ENCODE measurements around the gene UBASH3A.
A peak's percentile ranks its signal among the peaks of the same experiment; 100 is the strongest.

UBASH3A gene, protein sequence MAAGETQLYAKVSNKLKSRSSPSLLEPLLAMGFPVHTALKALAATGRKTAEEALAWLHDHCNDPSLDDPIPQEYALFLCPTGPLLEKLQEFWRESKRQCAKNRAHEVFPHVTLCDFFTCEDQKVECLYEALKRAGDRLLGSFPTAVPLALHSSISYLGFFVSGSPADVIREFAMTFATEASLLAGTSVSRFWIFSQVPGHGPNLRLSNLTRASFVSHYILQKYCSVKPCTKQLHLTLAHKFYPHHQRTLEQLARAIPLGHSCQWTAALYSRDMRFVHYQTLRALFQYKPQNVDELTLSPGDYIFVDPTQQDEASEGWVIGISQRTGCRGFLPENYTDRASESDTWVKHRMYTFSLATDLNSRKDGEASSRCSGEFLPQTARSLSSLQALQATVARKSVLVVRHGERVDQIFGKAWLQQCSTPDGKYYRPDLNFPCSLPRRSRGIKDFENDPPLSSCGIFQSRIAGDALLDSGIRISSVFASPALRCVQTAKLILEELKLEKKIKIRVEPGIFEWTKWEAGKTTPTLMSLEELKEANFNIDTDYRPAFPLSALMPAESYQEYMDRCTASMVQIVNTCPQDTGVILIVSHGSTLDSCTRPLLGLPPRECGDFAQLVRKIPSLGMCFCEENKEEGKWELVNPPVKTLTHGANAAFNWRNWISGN

GRCh38 chr21:42403611-42404231 lies at the start of gene UBASH3A:
Gene UBASH3A (plus strand): TSS chr21:42403902. CDS start chr21:42403946, 44 bp downstream.
- no peak for DNase-seq

- peak; percentile 14 for DNase-seq
Measured at GRCh38 chr21:42356046-42356445, 47.7 kb upstream of the UBASH3A start.

DNA sequence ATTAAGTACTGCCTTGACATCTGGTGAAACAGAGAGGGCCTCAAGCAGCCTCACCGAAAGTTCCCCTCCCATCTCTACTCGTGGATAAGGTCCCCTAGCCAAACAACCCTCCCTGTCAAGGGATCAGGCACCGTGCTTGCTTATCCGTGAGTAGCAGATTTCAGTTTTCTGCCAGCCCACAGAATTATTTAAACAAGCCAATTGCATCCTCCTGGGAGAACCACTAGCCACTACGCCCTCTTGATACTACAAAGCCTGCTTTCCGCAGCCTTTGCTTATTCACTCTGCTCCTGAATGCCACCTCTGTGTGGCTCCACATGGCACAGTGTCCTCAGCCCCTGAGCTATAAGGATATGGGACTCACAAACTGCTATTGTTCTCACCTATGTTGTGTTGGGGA lies 47.1 kb upstream of the UBASH3A start:
- DNase-seq: no peak

DNA sequence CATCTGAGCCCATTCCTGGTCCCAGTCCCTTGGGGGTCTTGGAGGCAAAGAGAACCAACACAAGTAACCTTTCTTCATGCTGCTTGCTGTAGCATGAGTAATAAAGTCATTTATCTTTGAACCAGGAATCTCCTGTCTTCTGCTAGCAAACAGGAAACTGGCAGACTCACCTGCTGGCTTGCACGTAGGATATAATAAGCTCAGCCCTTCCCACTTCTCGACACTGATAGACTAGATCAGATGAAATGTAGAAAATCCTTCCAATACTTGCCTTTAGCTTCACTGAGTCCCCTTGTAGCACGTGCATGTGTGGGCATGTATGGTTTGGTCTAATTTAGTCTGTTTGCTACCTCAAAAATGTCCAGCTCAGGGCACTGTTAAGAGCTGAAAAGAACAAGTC lies 46.4 kb upstream of the UBASH3A start:
- no peak for DNase-seq

DNA sequence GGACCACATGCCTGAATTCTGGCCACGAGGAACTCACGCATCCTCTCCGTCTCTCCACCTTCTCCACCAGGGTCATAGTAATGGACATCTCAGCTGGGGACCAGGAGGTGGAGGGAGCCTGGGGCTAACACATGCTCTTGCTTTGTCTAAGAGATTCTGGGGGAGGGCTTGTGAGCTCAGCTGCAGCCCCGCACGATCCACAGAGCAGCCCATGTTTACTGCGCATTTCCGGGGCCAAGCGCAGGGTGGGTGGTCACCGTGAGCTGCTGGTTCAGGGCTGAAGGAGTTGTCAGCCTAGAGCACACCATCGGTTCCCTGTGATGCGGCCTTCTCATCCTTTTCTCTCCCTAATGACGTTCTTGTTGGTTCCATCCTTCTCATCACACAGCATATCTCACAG lies 45.4 kb upstream of the UBASH3A start:
- DNase-seq: no peak

DNA sequence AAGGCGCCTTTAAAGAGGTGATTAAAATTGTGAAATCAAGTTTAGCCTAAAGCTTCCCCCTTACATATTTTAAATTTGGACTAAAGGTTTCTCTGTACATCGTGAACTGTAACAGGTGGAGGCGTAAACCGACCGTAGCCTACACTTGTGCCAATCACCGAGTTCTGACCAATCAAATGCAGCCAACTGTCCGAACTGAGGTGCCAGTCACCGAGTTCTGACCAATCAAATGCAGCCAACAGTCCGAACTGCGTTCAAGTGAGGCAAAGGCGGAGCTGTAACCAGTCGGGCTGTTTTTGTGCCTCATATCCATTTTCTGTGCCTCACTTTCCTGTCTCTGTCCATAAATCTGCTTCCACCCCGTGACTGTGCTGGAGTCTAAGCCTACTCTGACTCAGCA lies 44.8 kb upstream of the UBASH3A start:
- DNase-seq: no peak

DNA sequence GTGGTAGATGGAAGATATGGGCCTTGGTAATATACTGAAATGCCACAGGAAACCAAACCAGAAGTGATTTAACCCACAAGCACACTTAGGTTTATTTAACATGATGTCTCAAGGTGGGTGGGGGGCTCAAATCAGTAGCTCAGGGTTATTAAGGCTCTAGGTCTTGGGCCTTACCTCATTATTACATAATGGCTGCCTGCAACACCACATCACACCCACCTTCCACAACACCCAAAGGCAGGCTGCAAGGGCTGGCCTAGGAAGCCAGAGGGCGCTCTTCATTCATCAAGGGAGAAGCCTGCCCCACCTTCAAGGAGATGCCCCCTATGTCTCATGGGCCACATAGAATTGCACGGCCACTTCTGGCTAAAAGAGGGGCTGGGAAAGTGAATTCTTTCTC lies 43.4 kb upstream of the UBASH3A start:
- no peak for DNase-seq

DNA sequence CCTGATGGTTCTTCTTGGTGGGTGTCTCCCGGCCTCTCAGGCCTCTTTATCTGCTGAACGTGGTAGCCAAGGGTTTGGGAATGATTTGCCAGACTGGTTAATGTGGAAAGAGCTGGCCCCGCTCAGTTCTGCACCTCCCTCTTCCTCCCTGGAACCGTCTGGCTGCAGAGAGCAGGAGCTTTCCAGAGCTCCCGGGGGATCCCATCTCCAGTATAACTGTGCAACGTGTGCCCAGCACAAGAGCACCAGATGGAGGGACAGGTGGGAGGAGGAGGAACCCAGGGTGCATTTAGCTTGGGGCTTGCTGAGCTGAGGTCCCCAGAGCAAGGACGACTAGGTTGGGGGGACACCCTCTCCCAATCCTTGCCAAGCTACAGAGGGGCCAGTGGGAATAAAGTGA lies 42.4 kb upstream of the UBASH3A start:
- no peak for DNase-seq

GRCh38 chr21:42362198-42362597 lies 41.5 kb upstream of the UBASH3A start:
- DNase-seq: no peak

DNA sequence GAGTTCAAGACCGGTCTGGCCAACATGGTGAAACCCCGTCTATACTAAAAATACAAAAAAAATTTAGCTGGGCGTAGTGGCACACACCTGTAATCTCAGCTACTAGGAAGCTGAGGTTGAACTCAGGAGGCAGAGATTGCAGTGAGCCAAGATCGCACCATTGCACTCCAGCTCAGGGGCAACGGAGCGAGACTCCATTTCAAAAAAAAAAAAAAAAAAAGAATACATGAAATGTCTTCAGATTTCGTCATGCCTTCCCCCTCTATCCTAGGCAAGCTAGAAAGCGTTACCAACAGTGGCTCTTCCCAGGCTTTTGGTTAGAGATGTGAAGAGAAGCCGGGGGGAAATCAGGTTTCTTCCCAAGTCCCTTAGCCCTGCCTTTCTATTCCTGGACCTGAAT lies 41.0 kb upstream of the UBASH3A start:
- peak; percentile 38 for DNase-seq

DNA sequence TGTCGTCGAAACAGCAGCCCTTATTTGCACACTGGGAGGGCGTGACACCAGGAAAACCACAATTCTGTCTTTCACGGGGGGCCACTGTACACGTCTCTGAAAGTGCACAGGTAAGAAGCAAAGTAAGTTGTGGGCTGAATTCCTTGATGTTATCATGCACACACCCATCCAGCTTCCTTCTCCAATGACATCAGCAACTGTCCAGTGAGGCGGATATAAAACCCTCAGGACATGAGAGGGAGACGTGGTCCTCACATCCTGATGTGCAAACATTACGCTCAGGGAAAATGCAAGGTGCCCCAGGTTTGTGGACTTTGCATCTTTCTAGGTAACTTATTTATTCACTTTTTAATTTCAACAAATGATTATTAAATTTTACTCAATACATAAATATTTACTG lies 40.4 kb upstream of the UBASH3A start:
- no peak for DNase-seq

DNA sequence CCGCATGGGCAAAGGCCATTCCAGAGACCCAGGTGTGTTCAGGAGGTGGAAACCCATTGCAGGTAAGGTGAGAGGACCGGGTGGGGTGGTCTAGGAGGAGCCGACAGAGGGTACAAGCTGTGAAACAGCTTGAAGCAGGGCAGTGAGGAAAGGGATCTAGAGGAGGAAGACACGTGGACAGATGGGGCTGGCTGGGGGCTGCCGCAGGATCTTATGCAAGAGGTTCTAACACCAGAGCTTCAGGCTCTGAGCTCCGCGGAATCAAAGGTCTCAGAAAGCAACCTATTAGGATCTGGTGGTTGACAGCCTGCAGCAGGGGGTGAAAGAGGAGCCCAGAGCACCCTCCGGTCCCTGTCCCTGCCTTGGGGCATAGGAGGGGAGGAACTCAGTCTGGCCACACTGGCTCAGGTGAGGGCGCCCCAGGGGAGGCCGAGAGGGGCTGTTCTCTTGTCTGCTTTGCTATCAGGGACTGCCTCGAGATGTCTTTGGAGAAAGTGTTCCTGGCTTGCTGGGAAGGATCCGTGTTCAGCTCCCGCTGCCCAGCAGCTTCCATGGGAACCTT lies 39.3 kb upstream of the UBASH3A start:
- DNase-seq: no peak

GRCh38 chr21:42365770-42366169 lies 37.9 kb upstream of the UBASH3A start:
- no peak for DNase-seq

GRCh38 chr21:42366292-42367010 lies 37.3 kb upstream of the UBASH3A start, which contains the start of gene TFF1:
Gene TFF1 (minus strand): TSS chr21:42366535. CDS start chr21:42366495, 40 bp downstream.
- DNase-seq: no peak

GRCh38 chr21:42367367-42368165 lies 36.1 kb upstream of the UBASH3A start:
- no peak for DNase-seq

DNA sequence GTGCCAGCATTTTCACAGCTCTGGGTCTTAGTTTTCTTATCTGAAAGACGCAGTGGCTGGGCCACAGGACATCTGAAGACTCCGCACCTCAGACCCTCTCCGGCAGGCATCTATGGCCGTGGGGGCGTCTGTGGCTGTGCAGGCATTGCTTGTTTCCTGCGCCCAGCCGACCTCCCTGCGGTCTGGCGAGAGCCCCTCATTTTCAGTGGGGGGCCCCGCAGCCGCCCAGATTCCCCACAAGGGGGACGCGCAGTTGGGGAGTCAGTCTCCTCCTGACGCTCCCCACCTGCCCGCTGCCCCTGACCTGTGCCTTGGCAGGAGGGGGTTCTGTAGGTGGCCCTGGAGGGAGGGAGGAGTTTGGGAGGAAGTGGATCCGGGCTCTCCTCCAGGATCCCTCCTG lies 33.9 kb upstream of the UBASH3A start:
- no peak for DNase-seq

DNA sequence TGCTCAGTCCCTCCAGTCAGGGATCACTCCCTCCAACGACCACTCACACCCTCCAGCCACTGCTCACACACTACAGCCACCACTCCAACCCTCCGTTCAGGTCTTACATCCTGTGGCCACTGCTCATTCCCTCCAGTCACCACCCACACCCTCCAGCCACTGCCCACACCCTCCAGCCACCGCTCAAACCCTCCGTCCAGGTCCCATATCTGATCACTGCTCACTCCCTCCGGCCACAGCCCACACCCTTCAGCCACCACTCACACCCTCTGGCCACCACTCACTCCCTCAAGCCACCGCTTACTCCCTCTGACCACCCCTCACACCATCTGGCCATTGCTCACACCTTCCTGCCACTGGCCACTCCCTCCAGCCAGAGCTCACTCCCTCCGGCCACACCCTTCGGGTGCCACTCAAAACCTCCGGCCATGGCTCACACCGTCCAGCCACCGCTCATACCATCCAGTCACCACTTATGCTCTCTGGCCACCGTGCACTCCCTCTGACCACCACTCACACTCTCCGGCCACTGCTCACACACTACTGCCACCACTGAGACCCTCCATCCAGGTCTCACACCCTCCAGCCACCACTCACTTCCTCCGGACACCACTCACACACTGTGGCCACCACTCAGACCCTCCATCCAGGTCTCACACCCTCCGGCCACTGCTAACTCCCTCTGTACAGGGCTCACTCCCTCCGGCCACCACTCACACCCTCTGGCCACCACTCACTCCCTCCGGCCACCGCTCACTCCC lies 32.6 kb upstream of the UBASH3A start:
- DNase-seq: no peak

DNA sequence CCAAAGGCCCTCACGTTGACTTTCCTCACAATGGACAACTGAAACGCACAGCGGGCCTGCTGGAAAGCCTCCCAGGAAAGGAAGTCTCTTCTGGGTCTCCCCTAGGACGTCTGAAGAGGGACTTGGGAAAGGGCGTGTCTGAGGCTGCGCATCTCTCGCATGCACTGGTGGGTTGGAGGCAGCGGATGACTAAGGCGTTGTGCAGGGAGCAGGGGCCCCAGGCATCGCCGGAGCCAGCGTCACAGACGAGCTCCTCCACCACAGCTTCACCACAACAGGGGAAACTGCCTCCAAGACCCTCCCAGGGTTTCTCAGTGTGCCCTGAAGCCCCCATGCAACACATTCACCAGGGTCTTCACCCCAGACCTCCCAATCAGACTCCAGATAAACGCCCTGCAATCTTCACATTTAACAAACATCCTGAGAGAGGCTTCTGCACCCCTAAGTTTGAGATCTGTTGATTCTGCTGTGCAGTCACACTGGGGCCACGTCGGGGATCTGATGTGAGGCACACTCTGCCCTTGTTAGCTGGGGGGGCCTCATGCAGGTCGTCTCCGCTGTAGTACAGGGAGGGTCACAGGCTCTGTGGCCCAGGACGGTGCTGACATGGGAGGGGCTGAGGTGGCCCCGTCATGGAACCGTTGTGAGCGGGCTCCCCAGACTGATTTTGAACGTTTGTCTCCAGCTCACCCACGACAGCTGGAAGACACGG lies 30.4 kb upstream of the UBASH3A start:
- no peak for DNase-seq

DNA sequence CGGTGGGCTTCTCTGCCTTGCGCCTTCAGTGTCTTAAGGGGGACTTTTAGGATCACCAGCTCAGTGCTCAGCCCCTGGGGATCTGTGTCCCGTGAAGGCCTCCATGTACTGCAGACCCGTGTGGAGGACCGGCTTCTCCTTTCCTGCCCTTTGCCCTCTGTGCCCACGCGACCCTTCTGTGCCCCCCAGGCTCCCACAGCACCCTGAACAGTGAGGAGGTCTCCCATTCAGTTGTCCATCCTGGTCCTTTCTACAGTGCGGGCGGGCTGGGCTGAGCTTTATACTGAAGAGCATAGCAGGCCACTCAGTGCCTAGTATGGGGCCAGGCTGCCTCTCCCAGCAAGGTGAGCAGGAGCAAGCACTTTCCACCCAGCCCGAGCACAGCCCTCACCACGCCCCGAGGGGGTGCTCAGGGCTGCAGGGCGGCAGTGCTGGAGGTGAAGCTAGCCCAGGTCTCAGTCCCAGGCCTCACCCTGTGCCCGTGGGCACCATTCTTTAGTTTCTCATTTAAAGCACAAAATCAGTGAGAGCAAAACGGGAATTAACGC lies 29.7 kb upstream of the UBASH3A start:
- no peak for DNase-seq

DNA sequence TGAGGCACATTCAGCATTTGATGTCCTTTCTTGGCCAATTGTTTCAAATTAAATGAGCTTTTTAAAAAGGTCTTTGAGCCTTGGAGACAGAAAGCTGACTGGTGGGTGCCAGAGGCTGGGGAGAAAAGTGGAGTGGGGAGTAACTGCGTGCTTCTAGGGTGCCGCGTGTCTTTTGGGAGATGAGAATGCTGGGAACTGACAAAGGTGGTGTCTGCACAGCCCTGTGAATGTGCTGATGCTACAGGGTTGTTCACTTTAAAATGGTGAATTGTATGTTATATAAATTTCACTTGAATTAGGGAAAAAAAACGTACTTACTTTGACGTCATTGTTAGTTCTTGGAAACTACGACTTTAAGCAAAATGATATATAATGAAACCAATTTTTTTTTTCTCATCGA lies 29.2 kb upstream of the UBASH3A start:
- no peak for DNase-seq
